ENCODE data around the gene KCNK5.

The KCNK5 gene

DNA sequence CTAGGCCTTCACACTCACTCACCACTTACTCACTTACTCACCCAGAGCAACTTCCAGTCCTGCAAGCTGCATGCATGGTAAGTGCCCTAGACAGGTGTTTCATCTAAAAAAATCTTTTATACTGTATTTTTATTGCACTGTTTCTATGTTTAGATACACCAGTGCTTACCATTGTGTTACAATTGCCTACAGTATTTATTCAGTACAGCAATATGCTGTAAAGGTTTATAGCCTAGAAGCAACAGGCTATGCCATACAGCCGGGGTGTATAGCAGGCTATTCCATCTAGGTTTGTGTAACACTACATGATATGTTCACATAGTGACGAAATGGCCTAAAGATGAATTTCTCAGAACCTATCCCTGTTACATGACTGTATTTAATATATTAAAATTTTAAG lies 37.1 kb upstream of the KCNK5 start:
- no peak overlapping the region for H3K27ac ChIP-seq (ENCODE audit: poor library complexity, severe bottlenecking)
- DNase-seq (ENCODE audit: low spot score) (no peak), ATAC-seq (ENCODE audit: low read depth) (no peak)
- H3K27me3 ChIP-seq (ENCODE audit: insufficient read depth, poor library complexity, severe bottlenecking): no peaks in the 10 kb centered on the region
- no peak overlapping the region for H3K4me3 ChIP-seq (ENCODE audit: severe bottlenecking)
- no peaks in the 10 kb centered on the region for H3K36me3 ChIP-seq (ENCODE audit: low read depth)
- TF ChIP-seq, protein P1, sequence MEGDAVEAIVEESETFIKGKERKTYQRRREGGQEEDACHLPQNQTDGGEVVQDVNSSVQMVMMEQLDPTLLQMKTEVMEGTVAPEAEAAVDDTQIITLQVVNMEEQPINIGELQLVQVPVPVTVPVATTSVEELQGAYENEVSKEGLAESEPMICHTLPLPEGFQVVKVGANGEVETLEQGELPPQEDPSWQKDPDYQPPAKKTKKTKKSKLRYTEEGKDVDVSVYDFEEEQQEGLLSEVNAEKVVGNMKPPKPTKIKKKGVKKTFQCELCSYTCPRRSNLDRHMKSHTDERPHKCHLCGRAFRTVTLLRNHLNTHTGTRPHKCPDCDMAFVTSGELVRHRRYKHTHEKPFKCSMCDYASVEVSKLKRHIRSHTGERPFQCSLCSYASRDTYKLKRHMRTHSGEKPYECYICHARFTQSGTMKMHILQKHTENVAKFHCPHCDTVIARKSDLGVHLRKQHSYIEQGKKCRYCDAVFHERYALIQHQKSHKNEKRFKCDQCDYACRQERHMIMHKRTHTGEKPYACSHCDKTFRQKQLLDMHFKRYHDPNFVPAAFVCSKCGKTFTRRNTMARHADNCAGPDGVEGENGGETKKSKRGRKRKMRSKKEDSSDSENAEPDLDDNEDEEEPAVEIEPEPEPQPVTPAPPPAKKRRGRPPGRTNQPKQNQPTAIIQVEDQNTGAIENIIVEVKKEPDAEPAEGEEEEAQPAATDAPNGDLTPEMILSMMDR (IDR thresholded peaks at IDR 0.05; ENCODE audit: poor library complexity, severe bottlenecking): no peak
- no peaks in the 10 kb centered on the region for H3K9me3 ChIP-seq (ENCODE audit: severe bottlenecking)
- no peaks in the 10 kb centered on the region for H3K4me1 ChIP-seq (ENCODE audit: insufficient read depth, poor library complexity, severe bottlenecking)

DNA sequence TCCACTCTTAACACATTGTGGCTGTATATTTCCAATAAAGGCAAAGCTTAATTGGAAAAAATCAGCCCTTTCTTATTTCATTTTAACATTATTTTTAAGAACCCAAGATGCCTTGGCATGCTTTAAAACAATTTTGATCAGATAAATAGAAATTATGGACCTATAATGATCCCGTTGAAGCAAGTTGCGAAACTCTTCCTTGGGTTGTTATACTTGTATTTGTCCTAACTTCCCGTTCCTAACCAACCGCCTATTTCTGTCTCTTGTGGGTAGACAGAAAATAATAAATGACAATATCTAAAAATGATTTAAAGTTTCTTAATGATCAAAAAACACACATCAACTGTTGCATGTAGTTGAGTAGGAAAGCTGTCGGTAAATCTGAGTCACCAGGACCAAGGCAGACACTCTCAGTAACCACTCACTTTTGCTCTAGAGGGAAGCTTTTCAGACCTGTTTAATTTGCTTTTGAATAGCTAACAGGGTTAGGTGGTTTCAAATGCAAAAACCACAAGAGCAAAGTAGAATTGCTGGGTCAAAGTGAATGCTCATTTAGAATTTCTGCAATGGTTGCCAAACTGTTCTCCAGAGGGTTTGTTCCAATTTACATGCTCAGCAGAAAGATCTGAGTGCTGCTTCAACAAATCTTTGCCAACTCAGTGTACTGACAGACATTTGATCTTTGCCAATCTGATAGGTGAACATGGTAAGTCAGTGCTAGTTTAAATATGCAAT lies 34.2 kb upstream of the KCNK5 start:
- TF ChIP-seq, protein P1 (IDR thresholded peaks at IDR 0.05; ENCODE audit: poor library complexity, severe bottlenecking): no peak
- no peak overlapping the region for H3K4me3 ChIP-seq (ENCODE audit: severe bottlenecking)
- no peaks in the 10 kb centered on the region for H3K27me3 ChIP-seq (ENCODE audit: insufficient read depth, poor library complexity, severe bottlenecking)
- H3K36me3 ChIP-seq (ENCODE audit: low read depth): no peaks in the 10 kb centered on the region
- no peak overlapping the region for H3K27ac ChIP-seq (ENCODE audit: poor library complexity, severe bottlenecking)
- no peak for DNase-seq (ENCODE audit: low spot score)
- H3K4me1 ChIP-seq (ENCODE audit: insufficient read depth, poor library complexity, severe bottlenecking): no peaks in the 10 kb centered on the region
- no peak for ATAC-seq (ENCODE audit: low read depth)
- H3K9me3 ChIP-seq (ENCODE audit: severe bottlenecking): no peaks in the 10 kb centered on the region

DNA sequence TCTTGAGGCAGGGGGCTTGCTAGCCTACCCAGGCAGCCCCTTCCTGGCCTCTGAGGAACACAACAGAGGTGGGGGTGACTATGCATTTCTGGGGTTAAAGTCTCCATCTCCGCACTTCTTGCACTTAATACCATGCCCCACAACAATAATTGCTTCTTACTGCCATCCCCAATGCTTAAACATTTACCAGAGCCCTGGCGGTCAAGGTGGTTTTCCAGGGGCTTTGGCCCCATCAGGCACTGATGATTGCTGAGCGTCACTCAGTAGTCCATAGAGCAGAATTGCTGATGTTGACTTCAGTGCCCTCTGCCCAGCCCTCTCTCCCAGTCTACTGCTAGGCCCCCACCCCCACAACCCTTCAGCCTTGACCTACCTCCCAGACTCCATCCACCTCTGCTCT lies 32.5 kb upstream of the KCNK5 start:
- DNase-seq (ENCODE audit: low spot score): no peak
- no peak for ATAC-seq (ENCODE audit: low read depth)
- Histone ChIP-seq H3K27ac (ENCODE audit: poor library complexity, severe bottlenecking) (no peak overlapping the region), H3K4me3 (ENCODE audit: severe bottlenecking) (no peak overlapping the region), H3K9me3 (ENCODE audit: severe bottlenecking) (no peaks in the 10 kb centered on the region), H3K4me1 (ENCODE audit: insufficient read depth, poor library complexity, severe bottlenecking) (no peaks in the 10 kb centered on the region), H3K27me3 (ENCODE audit: insufficient read depth, poor library complexity, severe bottlenecking) (no peaks in the 10 kb centered on the region), H3K36me3 (ENCODE audit: low read depth) (no peaks in the 10 kb centered on the region)
- TF ChIP-seq, protein P1 (IDR thresholded peaks at IDR 0.05; ENCODE audit: poor library complexity, severe bottlenecking): no peak

DNA sequence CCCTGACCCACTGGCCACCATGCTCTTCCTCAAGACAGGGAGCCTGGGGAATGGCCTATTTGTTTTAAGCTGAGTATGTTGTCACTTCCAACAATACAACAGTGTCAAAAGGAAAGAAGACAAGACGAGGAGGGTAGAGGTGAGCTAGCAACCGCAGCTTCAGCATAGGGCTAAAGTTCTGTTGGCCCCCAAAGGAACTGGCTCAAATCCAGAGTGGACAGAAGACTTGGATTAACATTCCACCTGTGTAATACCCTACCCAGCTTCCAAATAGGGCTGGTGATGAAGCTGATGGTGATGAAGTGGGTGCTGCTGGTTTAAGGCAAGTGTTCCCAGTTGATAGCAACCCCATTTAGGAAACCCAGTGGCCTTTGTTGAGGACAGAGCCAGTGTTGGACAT lies 31.7 kb upstream of the KCNK5 start:
- Histone ChIP-seq H3K36me3 (ENCODE audit: low read depth) (no peaks in the 10 kb centered on the region), H3K27ac (ENCODE audit: poor library complexity, severe bottlenecking) (no peak overlapping the region), H3K4me1 (ENCODE audit: insufficient read depth, poor library complexity, severe bottlenecking) (no peaks in the 10 kb centered on the region), H3K4me3 (ENCODE audit: severe bottlenecking) (no peak overlapping the region), H3K27me3 (ENCODE audit: insufficient read depth, poor library complexity, severe bottlenecking) (no peaks in the 10 kb centered on the region), H3K9me3 (ENCODE audit: severe bottlenecking) (no peaks in the 10 kb centered on the region)
- ATAC-seq (ENCODE audit: low read depth) (no peak), DNase-seq (ENCODE audit: low spot score) (no peak)
- TF ChIP-seq, protein P1 (IDR thresholded peaks at IDR 0.05; ENCODE audit: poor library complexity, severe bottlenecking): no peak

DNA sequence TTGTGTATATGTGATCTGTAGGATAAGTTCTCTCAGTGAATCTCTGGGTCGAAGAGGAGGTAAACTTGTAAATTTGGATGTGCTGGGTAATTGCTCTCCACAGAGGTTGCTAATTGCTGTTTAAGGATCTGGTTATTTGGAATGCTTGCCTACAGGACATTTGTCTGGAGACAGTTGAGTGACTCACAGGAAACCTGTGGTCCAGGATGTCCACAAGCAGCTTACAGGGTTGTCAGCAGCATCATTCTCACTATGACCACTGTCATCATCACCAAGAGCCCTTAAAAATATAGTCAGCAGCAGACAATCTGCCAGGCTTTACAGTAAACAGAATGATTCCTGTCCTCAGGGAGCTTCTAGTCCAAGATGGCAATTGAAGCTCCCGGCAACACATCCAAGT lies 31.2 kb upstream of the KCNK5 start:
- no peak overlapping the region for H3K4me3 ChIP-seq (ENCODE audit: severe bottlenecking)
- no peak for DNase-seq (ENCODE audit: low spot score)
- H3K27me3 ChIP-seq (ENCODE audit: insufficient read depth, poor library complexity, severe bottlenecking): no peaks in the 10 kb centered on the region
- no peaks in the 10 kb centered on the region for H3K4me1 ChIP-seq (ENCODE audit: insufficient read depth, poor library complexity, severe bottlenecking)
- H3K9me3 ChIP-seq (ENCODE audit: severe bottlenecking): no peaks in the 10 kb centered on the region
- H3K27ac ChIP-seq (ENCODE audit: poor library complexity, severe bottlenecking): no peak overlapping the region
- TF ChIP-seq, protein P1 (IDR thresholded peaks at IDR 0.05; ENCODE audit: poor library complexity, severe bottlenecking): no peak
- H3K36me3 ChIP-seq (ENCODE audit: low read depth): no peaks in the 10 kb centered on the region
- ATAC-seq (ENCODE audit: low read depth): no peak

Measured in RWPE2 (cell line).